ENCODE measurements around the gene DACT1.

Gene DACT1

DNA sequence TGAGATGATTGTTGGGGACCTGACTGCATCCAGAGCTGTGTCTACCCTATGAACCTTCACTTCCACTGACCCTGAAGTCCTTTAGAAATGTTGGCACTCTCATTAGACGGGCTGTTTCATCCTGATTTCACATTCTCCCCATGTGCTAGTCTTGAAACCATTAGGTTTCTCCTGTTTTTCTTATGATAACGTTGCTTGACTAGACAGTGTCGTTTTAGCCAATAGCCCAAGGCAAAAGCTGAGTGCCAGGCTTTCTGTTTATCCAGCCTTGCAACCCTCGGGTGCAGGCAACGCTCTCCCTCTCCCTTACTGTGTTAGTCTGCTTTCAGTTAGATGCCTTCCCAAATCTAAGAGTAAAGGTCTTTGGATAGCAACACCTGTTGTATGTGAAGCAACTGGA is 30.1 kb downstream of the DACT1 start:
- Histone ChIP-seq H3K4me1 (ENCODE audit: insufficient read depth, low read length) (peaks cover 15% of the 10 kb centered on the region), H3K36me3 (ENCODE audit: insufficient read depth, low read length) (no peaks in the 10 kb centered on the region), H3K9me3 (ENCODE audit: control insufficient read depth, insufficient read depth, low read length) (no peaks in the 10 kb centered on the region), H3K9ac (ENCODE audit: low read depth, low read length) (no peak overlapping the region)

GRCh38 chr14:58668848-58669480 is 31.2 kb downstream of the DACT1 start:
- Histone ChIP-seq H3K4me1 (ENCODE audit: insufficient read depth, low read length) (peaks cover 11% of the 10 kb centered on the region), H3K36me3 (ENCODE audit: insufficient read depth, low read length) (no peaks in the 10 kb centered on the region), H3K9ac (ENCODE audit: low read depth, low read length) (no peak overlapping the region), H3K9me3 (ENCODE audit: control insufficient read depth, insufficient read depth, low read length) (no peaks in the 10 kb centered on the region)

GRCh38 chr14:58669556-58670200 is 31.9 kb downstream of the DACT1 start:
- Histone ChIP-seq H3K4me1 (ENCODE audit: insufficient read depth, low read length) (peaks cover 3% of the 10 kb centered on the region; the same call in 1 of the 2 replicates), H3K9me3 (ENCODE audit: control insufficient read depth, insufficient read depth, low read length) (no peaks in the 10 kb centered on the region), H3K36me3 (ENCODE audit: insufficient read depth, low read length) (no peaks in the 10 kb centered on the region), H3K9ac (ENCODE audit: low read depth, low read length) (no peak overlapping the region)

DNA sequence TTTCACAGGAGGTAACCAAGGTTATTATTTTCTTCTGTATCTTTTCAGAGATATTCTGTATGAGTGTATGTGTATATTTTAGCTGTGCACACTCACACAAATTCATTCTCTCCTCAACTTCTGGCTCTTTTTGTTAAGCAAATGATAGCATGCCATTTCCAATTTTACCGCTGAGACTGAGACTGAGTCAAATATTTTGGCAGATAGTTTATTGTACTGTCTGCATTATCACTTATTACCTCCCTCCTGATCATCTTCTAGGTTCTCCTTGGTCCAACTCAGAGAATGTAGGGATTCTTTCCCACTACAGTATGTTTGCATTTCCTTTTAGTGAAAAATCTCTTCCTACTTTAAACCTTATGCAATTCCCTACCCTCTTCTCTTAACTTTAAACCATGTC is 33.3 kb downstream of the DACT1 start:
- Histone ChIP-seq H3K4me1 (ENCODE audit: insufficient read depth, low read length) (no peaks in the 10 kb centered on the region), H3K36me3 (ENCODE audit: insufficient read depth, low read length) (no peaks in the 10 kb centered on the region), H3K9ac (ENCODE audit: low read depth, low read length) (no peak overlapping the region), H3K9me3 (ENCODE audit: control insufficient read depth, insufficient read depth, low read length) (no peaks in the 10 kb centered on the region)

DNA sequence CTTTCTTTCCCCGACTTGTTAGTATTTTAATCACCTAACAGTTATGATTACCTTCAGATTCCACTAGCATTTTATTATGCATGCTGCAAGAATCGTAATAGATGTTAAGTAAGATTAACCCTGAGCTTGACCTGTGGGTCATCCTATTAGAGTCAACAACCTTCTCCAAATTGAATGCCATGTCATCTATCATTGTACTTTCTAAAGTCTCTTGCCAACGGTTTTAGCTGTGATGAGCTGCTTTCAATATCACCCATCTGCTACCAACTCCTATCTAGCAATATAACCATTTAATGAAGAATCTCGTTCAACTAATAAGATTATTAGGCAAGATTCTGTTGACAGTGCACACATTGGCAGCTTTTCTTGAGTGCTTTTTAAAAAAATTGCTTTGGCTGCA is 33.7 kb downstream of the DACT1 start:
- H3K4me1 ChIP-seq (ENCODE audit: insufficient read depth, low read length): no peaks in the 10 kb centered on the region
- H3K9ac ChIP-seq (ENCODE audit: low read depth, low read length): no peak overlapping the region
- H3K9me3 ChIP-seq (ENCODE audit: control insufficient read depth, insufficient read depth, low read length): no peaks in the 10 kb centered on the region
- H3K36me3 ChIP-seq (ENCODE audit: insufficient read depth, low read length): no peaks in the 10 kb centered on the region

GRCh38 chr14:58673722-58674121 is 36.0 kb downstream of the DACT1 start:
- Histone ChIP-seq H3K4me1 (ENCODE audit: insufficient read depth, low read length) (no peaks in the 10 kb centered on the region), H3K36me3 (ENCODE audit: insufficient read depth, low read length) (no peaks in the 10 kb centered on the region), H3K9me3 (ENCODE audit: control insufficient read depth, insufficient read depth, low read length) (no peaks in the 10 kb centered on the region), H3K9ac (ENCODE audit: low read depth, low read length) (no peak overlapping the region)

GRCh38 chr14:58677001-58677400 is 39.2 kb downstream of the DACT1 start:
- Histone ChIP-seq H3K36me3 (ENCODE audit: insufficient read depth, low read length) (no peaks in the 10 kb centered on the region), H3K9me3 (ENCODE audit: control insufficient read depth, insufficient read depth, low read length) (no peaks in the 10 kb centered on the region), H3K9ac (ENCODE audit: low read depth, low read length) (no peak overlapping the region), H3K4me1 (ENCODE audit: insufficient read depth, low read length) (no peaks in the 10 kb centered on the region)

- Histone ChIP-seq H3K9ac (ENCODE audit: low read depth, low read length) (no peak overlapping the region), H3K36me3 (ENCODE audit: insufficient read depth, low read length) (no peaks in the 10 kb centered on the region), H3K4me1 (ENCODE audit: insufficient read depth, low read length) (no peaks in the 10 kb centered on the region)
These were observed 39.8 kb downstream of the DACT1 start for GRCh38 chr14:58677517-58677916.

DNA sequence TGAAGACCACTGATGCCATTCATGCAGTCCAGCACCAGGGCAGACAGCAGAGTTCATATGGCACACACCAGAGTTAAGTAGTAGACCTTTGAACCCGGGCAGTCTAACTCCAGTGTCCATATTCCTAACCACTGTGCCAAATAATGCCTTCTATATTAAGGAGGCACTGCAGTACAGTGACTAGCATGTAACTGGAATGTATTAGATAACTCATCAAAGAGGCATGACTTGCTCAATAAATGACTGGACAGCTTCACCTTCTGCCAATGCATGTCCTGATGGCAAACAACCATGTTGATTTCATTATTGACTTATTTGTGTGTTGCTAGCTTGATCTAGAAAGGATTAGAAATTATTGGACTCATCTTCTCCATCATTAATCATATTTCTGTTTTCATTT is 40.2 kb downstream of the DACT1 start:
- H3K36me3 ChIP-seq (ENCODE audit: insufficient read depth, low read length): no peaks in the 10 kb centered on the region
- no peak overlapping the region for H3K9ac ChIP-seq (ENCODE audit: low read depth, low read length)
- H3K4me1 ChIP-seq (ENCODE audit: insufficient read depth, low read length): no peaks in the 10 kb centered on the region
- no peaks in the 10 kb centered on the region for H3K9me3 ChIP-seq (ENCODE audit: control insufficient read depth, insufficient read depth, low read length)

More at GRCh38 chr14:58677517-58677916, 39.8 kb downstream of the DACT1 start:
- no peaks in the 10 kb centered on the region for H3K9me3 ChIP-seq (ENCODE audit: control insufficient read depth, insufficient read depth, low read length)

GRCh38 chr14:58680698-58681097 is 42.9 kb downstream of the DACT1 start:
- Histone ChIP-seq H3K36me3 (ENCODE audit: insufficient read depth, low read length) (no peaks in the 10 kb centered on the region), H3K9ac (ENCODE audit: low read depth, low read length) (no peak overlapping the region), H3K4me1 (ENCODE audit: insufficient read depth, low read length) (no peaks in the 10 kb centered on the region), H3K9me3 (ENCODE audit: control insufficient read depth, insufficient read depth, low read length) (no peaks in the 10 kb centered on the region)

DNA sequence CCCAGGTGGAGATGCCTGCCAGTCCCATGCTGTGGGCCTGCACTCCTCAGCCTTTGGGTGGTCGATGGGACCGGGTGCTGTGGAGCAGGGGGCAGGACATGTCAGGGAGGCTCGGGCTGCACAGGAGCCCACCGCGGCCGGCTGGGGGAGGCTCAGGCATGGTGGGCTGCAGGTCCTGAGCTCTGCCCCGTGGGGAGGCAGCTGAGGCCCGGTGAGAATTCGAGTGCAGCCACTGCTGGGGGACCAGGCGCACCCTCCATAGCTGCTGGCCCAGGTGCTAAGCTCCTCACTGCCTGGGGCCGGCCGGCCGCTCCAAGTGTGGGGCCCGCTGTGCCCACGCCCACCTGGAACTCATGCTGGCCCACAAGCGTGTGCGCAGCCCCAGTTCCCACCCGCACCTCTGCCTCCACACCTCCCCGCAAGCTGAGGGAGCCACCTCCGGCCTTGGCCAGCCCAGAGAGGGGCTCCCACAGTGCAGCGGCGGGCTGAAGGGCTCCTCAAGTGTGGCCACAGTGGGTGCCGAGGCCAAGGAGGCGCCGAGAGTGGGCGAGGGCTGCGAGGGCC is 49.6 kb downstream of the DACT1 start:
- Histone ChIP-seq H3K36me3 (ENCODE audit: insufficient read depth, low read length) (no peaks in the 10 kb centered on the region), H3K4me1 (ENCODE audit: insufficient read depth, low read length) (no peaks in the 10 kb centered on the region), H3K9me3 (ENCODE audit: control insufficient read depth, insufficient read depth, low read length) (peaks cover 6% of the 10 kb centered on the region), H3K9ac (ENCODE audit: low read depth, low read length) (no peak overlapping the region)

GRCh38 chr14:58690801-58691516 is 53.2 kb downstream of the DACT1 start:
- H3K4me1 ChIP-seq (ENCODE audit: insufficient read depth, low read length): no peaks in the 10 kb centered on the region
- H3K36me3 ChIP-seq (ENCODE audit: insufficient read depth, low read length): no peaks in the 10 kb centered on the region
- H3K9ac ChIP-seq (ENCODE audit: low read depth, low read length): no peak overlapping the region
- H3K9me3 ChIP-seq (ENCODE audit: control insufficient read depth, insufficient read depth, low read length): peaks cover 6% of the 10 kb centered on the region

DNA sequence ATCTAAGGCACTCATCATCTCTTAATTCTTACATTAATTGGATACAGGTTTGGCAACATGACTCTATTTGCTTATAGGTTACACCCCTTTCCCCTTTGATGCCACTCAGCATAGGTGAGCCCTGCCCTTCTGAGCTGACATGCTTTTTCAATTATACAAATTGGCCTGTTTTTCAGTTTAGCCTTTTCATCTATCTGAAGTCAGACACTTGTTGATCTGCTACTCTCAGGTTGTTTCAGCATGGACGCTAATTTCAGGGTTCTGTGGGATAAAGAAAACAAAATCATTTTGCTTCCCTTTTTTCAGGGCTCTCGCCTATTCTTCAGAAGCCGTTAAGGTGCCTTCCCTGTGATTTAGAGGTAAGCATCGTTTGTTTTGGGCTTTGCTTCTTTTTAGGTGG is 55.3 kb downstream of the DACT1 start:
- Histone ChIP-seq H3K9me3 (ENCODE audit: control insufficient read depth, insufficient read depth, low read length) (peaks cover 6% of the 10 kb centered on the region; the same call in 1 of the 2 replicates), H3K9ac (ENCODE audit: low read depth, low read length) (no peak overlapping the region)

GRCh38 chr14:58695514-58695913 is 57.8 kb downstream of the DACT1 start:
- peaks cover 5% of the 10 kb centered on the region for H3K4me1 ChIP-seq (ENCODE audit: insufficient read depth, low read length)
- H3K9ac ChIP-seq (ENCODE audit: low read depth, low read length): no peak overlapping the region
- H3K9me3 ChIP-seq (ENCODE audit: control insufficient read depth, insufficient read depth, low read length): no peaks in the 10 kb centered on the region
- H3K36me3 ChIP-seq (ENCODE audit: insufficient read depth, low read length): no peaks in the 10 kb centered on the region

More for the DNA sequence above, 55.3 kb downstream of the DACT1 start:
- Histone ChIP-seq H3K36me3 (ENCODE audit: insufficient read depth, low read length) (no peaks in the 10 kb centered on the region), H3K4me1 (ENCODE audit: insufficient read depth, low read length) (peaks cover 4% of the 10 kb centered on the region)

All from ES-I3 (cell line).